ENCODE results near the gene RUVBL2.
"Not testable (repeated sequence)": the region's sequence is repeated elsewhere in the genome, so short reads cannot be mapped to it uniquely, and the experiment has no call there.

The RUVBL2 gene

GRCh38 chr19:49050376-49051033 is 56.8 kb downstream of the RUVBL2 start:
- DNase-seq, result not testable (repeated sequence)

- peak; percentile 63 for DNase-seq
These were observed 62.6 kb downstream of the RUVBL2 start for GRCh38 chr19:49056101-49056901.

GRCh38 chr19:49056902-49057596 is 63.4 kb downstream of the RUVBL2 start:
- DNase-seq, result not testable (repeated sequence)

GRCh38 chr19:49057636-49058234 is 64.0 kb downstream of the RUVBL2 start, which contains the start of gene CGB7:
TSS of gene CGB7 (minus strand) at chr19:49057749. CDS start at chr19:49055375, 2,374 bp downstream.
- no peak for DNase-seq

- DNase-seq, result peak; percentile 39
These were observed 64.9 kb downstream of the RUVBL2 start for GRCh38 chr19:49058562-49058961.

GRCh38 chr19:49059053-49059452 is 65.4 kb downstream of the RUVBL2 start:
- no peak for DNase-seq

- DNase-seq, result no peak
These were observed 67.3 kb downstream of the RUVBL2 start for GRCh38 chr19:49061000-49061399.

- no peak for DNase-seq
These were observed 67.8 kb downstream of the RUVBL2 start for GRCh38 chr19:49061445-49061844.

GRCh38 chr19:49064029-49064629 is 70.4 kb downstream of the RUVBL2 start:
- no peak for DNase-seq

- no peak for DNase-seq
These were observed 71.3 kb downstream of the RUVBL2 start, which contains the start of gene NTF4 for GRCh38 chr19:49064768-49065611. TSS of gene NTF4 (minus strand) at chr19:49064818. CDS start at chr19:49061997, 2,821 bp downstream.

Data from stimulated activated CD4-positive, alpha-beta T cell treated with anti-CD3 and anti-CD28 coated beads, Interleukin-4, amount 100 ng/mL, for 1 hour (primary cell).